Astrocyte (in vitro differentiated cells and primary cell): ENCODE data around the gene TRPM3. TPM values are rescaled to one million over a fixed set of nuclear protein-coding genes. Genes with fewer than 3 reads are reported as not detected.

Experiments
- DNase-seq: peaks from one replicate; pipeline ENCODE4 v3.0.0-alpha.2; 2010; ENCODE audit warnings: low read depth
- FAIRE-seq: peaks from 2 replicates; lab custom pipeline; 2011; peaks lifted over from hg19 to GRCh38; lab: Jason Lieb, UNC
- H2AFZ ChIP-seq: 2 replicates; pipeline ENCODE4 v1.6.0; 2012; ENCODE audit warnings: low read depth, low read length, inconsistent platforms
- H3K27ac ChIP-seq: 2 replicates; pipeline ENCODE4 v1.5.1; 2011; ENCODE audit warnings: low read depth, low read length, inconsistent platforms
- H3K27me3 ChIP-seq: 2 replicates; pipeline ENCODE4 v1.6.0; 2011; ENCODE audit warnings: low read length, inconsistent platforms; ENCODE audit not compliant: insufficient read depth
- H3K36me3 ChIP-seq: 2 replicates; pipeline ENCODE4 v1.5.1; 2011; ENCODE audit warnings: low read length, inconsistent platforms; ENCODE audit not compliant: insufficient read depth
- H3K4me1 ChIP-seq: 2 replicates; pipeline ENCODE4 v1.5.1; 2011; ENCODE audit warnings: low read length, inconsistent platforms; ENCODE audit not compliant: insufficient read depth
- H3K4me2 ChIP-seq: 2 replicates; pipeline ENCODE4 v1.6.0; 2012; ENCODE audit warnings: low read length, inconsistent platforms
- H3K4me3 ChIP-seq: 2 replicates; pipeline ENCODE4 v1.5.1; 2011; ENCODE audit warnings: low read depth, mild to moderate bottlenecking, low read length, inconsistent platforms; ENCODE audit not compliant: insufficient read depth
- H3K79me2 ChIP-seq: 2 replicates; pipeline ENCODE4 v1.6.0; 2012; ENCODE audit warnings: mild to moderate bottlenecking, low read length, inconsistent platforms; ENCODE audit not compliant: insufficient read depth
- H3K9ac ChIP-seq: 2 replicates; pipeline ENCODE4 v1.6.0; 2012; ENCODE audit warnings: mild to moderate bottlenecking, low read length, inconsistent platforms
- H3K9me3 ChIP-seq: 2 replicates; pipeline ENCODE4 v1.5.1; 2012; ENCODE audit warnings: low read depth, mild to moderate bottlenecking, low read length, inconsistent platforms; ENCODE audit not compliant: insufficient read depth
- H4K20me1 ChIP-seq: 2 replicates; pipeline ENCODE4 v1.6.0; 2012; ENCODE audit warnings: low read length, inconsistent platforms; ENCODE audit not compliant: insufficient read depth
- H3K27ac Mint-ChIP-seq: one replicate; pipeline ENCODE4 v1.8.0; 2021; ENCODE audit warnings: mild to moderate bottlenecking, mixed read lengths; ENCODE audit not compliant: unreplicated experiment
- H3K27me3 Mint-ChIP-seq: one replicate; pipeline ENCODE4 v1.8.0; 2021; ENCODE audit warnings: low read depth, mixed read lengths; ENCODE audit not compliant: unreplicated experiment
- H3K36me3 Mint-ChIP-seq: one replicate; pipeline ENCODE4 v1.8.0; 2021; ENCODE audit warnings: low read depth, mixed read lengths; ENCODE audit not compliant: unreplicated experiment
- H3K4me1 Mint-ChIP-seq: one replicate; pipeline ENCODE4 v1.8.0; 2021; ENCODE audit warnings: low read depth, mixed read lengths; ENCODE audit not compliant: unreplicated experiment
- H3K4me3 Mint-ChIP-seq: one replicate; pipeline ENCODE4 v1.8.0; 2021; ENCODE audit warnings: mild to moderate bottlenecking, moderate library complexity, mixed read lengths; ENCODE audit not compliant: unreplicated experiment
- H3K9me3 Mint-ChIP-seq: one replicate; pipeline ENCODE4 v1.8.0; 2021; ENCODE audit warnings: mild to moderate bottlenecking, mixed read lengths; ENCODE audit not compliant: unreplicated experiment
- CTCF ChIP-seq: IDR thresholded peaks from 2 replicates; pipeline ENCODE4 v1.5.1; 2011; ENCODE audit warnings: low read depth, mild to moderate bottlenecking, inconsistent platforms, low read length, moderate library complexity; ENCODE audit not compliant: insufficient read depth
- EZH2 ChIP-seq: IDR thresholded peaks from 2 replicates; pipeline ENCODE4 v1.6.1; 2012; ENCODE audit warnings: mild to moderate bottlenecking, low read length, inconsistent platforms; ENCODE audit not compliant: insufficient read depth
- total RNA-seq: library from RNA; stranded (reverse); gene quantifications from 2 replicates; pipeline ENCODE4 v1.2.1, GENCODE V29; 2021

The TRPM3 gene
- total RNA-seq, 1 donor from 2014 or later = 0.14 TPM

- DNase-seq (no peak), FAIRE-seq (no peak)
Observed at GRCh38 chr9:70813141-70813540, 308.3 kb downstream of the TRPM3 start.

GRCh38 chr9:70811638-70812037, 309.8 kb downstream of the TRPM3 start:
- no peaks in the 10 kb centered on the region for H4K20me1 ChIP-seq
- no peaks in the 10 kb centered on the region for H3K4me1 ChIP-seq
- H3K4me3 Mint-ChIP-seq = no peak overlapping the region
- H3K27me3 ChIP-seq = no peaks in the 10 kb centered on the region
- H3K79me2 ChIP-seq = no peaks in the 10 kb centered on the region
- no peaks in the 10 kb centered on the region for H3K36me3 ChIP-seq
- DNase-seq (no peak), FAIRE-seq (no peak)
- H3K4me2 ChIP-seq = no peak overlapping the region
- no peaks in the 10 kb centered on the region for H3K9me3 ChIP-seq
- H3K4me3 ChIP-seq = no peak overlapping the region
- no peaks in the 10 kb centered on the region for H3K27me3 Mint-ChIP-seq
- H3K36me3 Mint-ChIP-seq = no peaks in the 10 kb centered on the region
- H3K4me1 Mint-ChIP-seq = no peaks in the 10 kb centered on the region
- TF ChIP-seq CTCF (no peak), EZH2 (no peak)
- H3K9ac ChIP-seq = no peak overlapping the region
- H2AFZ ChIP-seq = no peak overlapping the region
- no peak overlapping the region for H3K27ac Mint-ChIP-seq
- H3K27ac ChIP-seq = no peak overlapping the region
- H3K9me3 Mint-ChIP-seq = no peaks in the 10 kb centered on the region

More at GRCh38 chr9:70813141-70813540, 308.3 kb downstream of the TRPM3 start:
- Histone ChIP-seq H3K36me3 (no peaks in the 10 kb centered on the region), H3K9ac (no peak overlapping the region), H4K20me1 (no peaks in the 10 kb centered on the region), H3K27me3 (no peaks in the 10 kb centered on the region), H3K4me2 (no peak overlapping the region), H3K4me3 (no peak overlapping the region), H3K27ac (no peak overlapping the region), H2AFZ (no peak overlapping the region), H3K79me2 (no peaks in the 10 kb centered on the region), H3K4me1 (no peaks in the 10 kb centered on the region), H3K9me3 (no peaks in the 10 kb centered on the region)
- Mint-ChIP-seq H3K36me3 (no peaks in the 10 kb centered on the region), H3K27me3 (no peaks in the 10 kb centered on the region), H3K4me1 (no peaks in the 10 kb centered on the region), H3K27ac (no peak overlapping the region), H3K9me3 (no peaks in the 10 kb centered on the region), H3K4me3 (no peak overlapping the region)
- TF ChIP-seq EZH2 (no peak), CTCF (no peak)

- DNase-seq (no peak), FAIRE-seq (no peak)
- no peak overlapping the region for H3K4me2 ChIP-seq
Observed at GRCh38 chr9:70806875-70807274, 314.5 kb downstream of the TRPM3 start.

More at GRCh38 chr9:70806875-70807274, 314.5 kb downstream of the TRPM3 start:
- Histone ChIP-seq H3K27me3 (no peaks in the 10 kb centered on the region), H4K20me1 (no peaks in the 10 kb centered on the region), H3K36me3 (no peaks in the 10 kb centered on the region), H3K79me2 (no peaks in the 10 kb centered on the region), H3K27ac (no peak overlapping the region), H3K4me1 (no peaks in the 10 kb centered on the region), H2AFZ (no peak overlapping the region), H3K4me3 (no peak overlapping the region), H3K9me3 (no peaks in the 10 kb centered on the region), H3K9ac (no peak overlapping the region)
- H3K27ac Mint-ChIP-seq = no peak overlapping the region
- H3K4me1 Mint-ChIP-seq = peaks cover 1% of the 10 kb centered on the region
- no peak for TF ChIP-seq EZH2
- TF ChIP-seq CTCF = no peak
- H3K27me3 Mint-ChIP-seq = no peaks in the 10 kb centered on the region
- H3K36me3 Mint-ChIP-seq = no peaks in the 10 kb centered on the region
- H3K4me3 Mint-ChIP-seq = no peak overlapping the region
- no peaks in the 10 kb centered on the region for H3K9me3 Mint-ChIP-seq
